Thyroid gland (tissue), 4 donors: ENCODE results near the gene RIMBP2.

Experiments
- POLR2A ChIP-seq, 2 donors: fragments of 450-650 bp; IDR thresholded peaks; one replicate each; pipeline ENCODE4 v1.6.1; 2017; ENCODE audit warnings: antibody characterized with exemption in 2 of 2, mild to moderate bottlenecking in 2 of 2, moderate library complexity in 1 of 2
- TF ChIP-seq, protein P1 (sequence below), 6 experiments: fragments of 200-600 bp in 3 of 6; fragments of 450-650 bp in 3 of 6; sonication (generic) in 3 of 6; IDR thresholded peaks; one replicate each; pipeline ENCODE4 v1.5.1; 2016 to 2019; ENCODE audit warnings: antibody characterized with exemption in 6 of 6, mild to moderate bottlenecking in 2 of 6, inconsistent platforms in 1 of 6, moderate library complexity in 1 of 6

DNA sequence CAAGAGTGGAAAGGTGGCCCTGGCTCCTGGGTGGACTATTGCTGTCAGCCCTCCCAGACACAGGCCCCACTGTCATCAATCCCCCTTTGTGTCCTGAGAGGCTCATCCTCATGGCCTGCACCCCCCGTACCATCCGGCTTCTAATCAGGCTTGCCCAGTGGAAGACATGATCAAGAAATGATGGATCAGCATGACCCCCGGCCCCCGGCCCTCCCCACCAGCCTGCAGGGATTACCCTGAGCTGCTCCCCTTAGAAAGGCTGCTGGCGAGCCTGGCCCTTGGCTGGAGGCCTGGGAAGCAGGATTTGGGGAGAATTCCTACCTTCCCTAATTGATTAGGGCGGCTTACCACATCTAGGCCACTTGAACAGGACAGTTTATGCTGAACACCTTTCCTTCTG, 207.3 kb downstream of the RIMBP2 start:
- TF ChIP-seq, protein P1, sequence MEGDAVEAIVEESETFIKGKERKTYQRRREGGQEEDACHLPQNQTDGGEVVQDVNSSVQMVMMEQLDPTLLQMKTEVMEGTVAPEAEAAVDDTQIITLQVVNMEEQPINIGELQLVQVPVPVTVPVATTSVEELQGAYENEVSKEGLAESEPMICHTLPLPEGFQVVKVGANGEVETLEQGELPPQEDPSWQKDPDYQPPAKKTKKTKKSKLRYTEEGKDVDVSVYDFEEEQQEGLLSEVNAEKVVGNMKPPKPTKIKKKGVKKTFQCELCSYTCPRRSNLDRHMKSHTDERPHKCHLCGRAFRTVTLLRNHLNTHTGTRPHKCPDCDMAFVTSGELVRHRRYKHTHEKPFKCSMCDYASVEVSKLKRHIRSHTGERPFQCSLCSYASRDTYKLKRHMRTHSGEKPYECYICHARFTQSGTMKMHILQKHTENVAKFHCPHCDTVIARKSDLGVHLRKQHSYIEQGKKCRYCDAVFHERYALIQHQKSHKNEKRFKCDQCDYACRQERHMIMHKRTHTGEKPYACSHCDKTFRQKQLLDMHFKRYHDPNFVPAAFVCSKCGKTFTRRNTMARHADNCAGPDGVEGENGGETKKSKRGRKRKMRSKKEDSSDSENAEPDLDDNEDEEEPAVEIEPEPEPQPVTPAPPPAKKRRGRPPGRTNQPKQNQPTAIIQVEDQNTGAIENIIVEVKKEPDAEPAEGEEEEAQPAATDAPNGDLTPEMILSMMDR (IDR thresholded peaks at IDR 0.05), result no peak
- TF ChIP-seq POLR2A (IDR thresholded peaks at IDR 0.05), result no peak
